Measurements from ENCODE around the gene GINS3.

Gene GINS3

GRCh38 chr16:58444265-58444664, 52.0 kb downstream of the GINS3 start:
- in situ Hi-C loops (cut with HindIII; ENCODE audit: low pct_unique_long_range_greater_than_20kb, low sequenced_read_pairs): no loop called here

GRCh38 chr16:58448890-58449289, 56.6 kb downstream of the GINS3 start:
- in situ Hi-C loops (cut with HindIII; ENCODE audit: low pct_unique_long_range_greater_than_20kb, low sequenced_read_pairs): no loop called here
- DNase-seq (ENCODE audit: low read depth in 1 of 2, low spot score in 1 of 2): no peak
- no peak for TF ChIP-seq JUND (IDR thresholded peaks at IDR 0.05; ENCODE audit: low read depth)

More at GRCh38 chr16:58444265-58444664, 52.0 kb downstream of the GINS3 start:
- no peak for DNase-seq (ENCODE audit: low read depth in 1 of 2, low spot score in 1 of 2)
- TF ChIP-seq JUND (IDR thresholded peaks at IDR 0.05; ENCODE audit: low read depth): no peak

- TF ChIP-seq JUND (IDR thresholded peaks at IDR 0.05; ENCODE audit: low read depth): no peak
- in situ Hi-C loops (cut with HindIII; ENCODE audit: low pct_unique_long_range_greater_than_20kb, low sequenced_read_pairs): no loop called here
Observed at GRCh38 chr16:58449306-58449705, 57.0 kb downstream of the GINS3 start.

DNA sequence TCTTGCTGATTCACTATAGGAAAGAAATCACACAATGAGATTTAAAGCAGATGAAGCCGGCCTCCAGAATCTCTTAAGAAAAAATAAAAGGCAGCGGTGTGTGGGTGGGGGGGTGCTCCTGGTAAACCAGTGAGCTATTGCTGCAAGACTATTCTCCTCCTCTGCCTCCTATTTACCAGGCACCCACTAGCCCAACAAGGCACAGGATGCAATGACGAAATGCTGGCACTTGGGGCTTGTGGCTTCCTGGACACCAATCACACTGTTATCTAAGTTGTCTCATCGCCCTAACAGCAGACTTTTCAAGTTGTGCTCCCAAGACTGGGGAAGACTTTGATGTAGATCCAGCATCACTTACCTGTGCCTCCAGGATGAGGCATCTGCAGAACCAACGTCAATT, 57.5 kb downstream of the GINS3 start:
- TF ChIP-seq JUND (IDR thresholded peaks at IDR 0.05; ENCODE audit: low read depth): no peak
- in situ Hi-C loops (cut with HindIII; ENCODE audit: low pct_unique_long_range_greater_than_20kb, low sequenced_read_pairs): no loop called here
- DNase-seq (ENCODE audit: low read depth in 1 of 2, low spot score in 1 of 2): no peak

More at GRCh38 chr16:58449306-58449705, 57.0 kb downstream of the GINS3 start:
- no peak for DNase-seq (ENCODE audit: low read depth in 1 of 2, low spot score in 1 of 2)

GRCh38 chr16:58450590-58450989, 58.3 kb downstream of the GINS3 start:
- DNase-seq (ENCODE audit: low read depth in 1 of 2, low spot score in 1 of 2): no peak
- in situ Hi-C loops (cut with HindIII; ENCODE audit: low pct_unique_long_range_greater_than_20kb, low sequenced_read_pairs): no loop called here
- TF ChIP-seq JUND (IDR thresholded peaks at IDR 0.05; ENCODE audit: low read depth): no peak

GRCh38 chr16:58451265-58451689, 59.0 kb downstream of the GINS3 start:
- no peak for TF ChIP-seq JUND (IDR thresholded peaks at IDR 0.05; ENCODE audit: low read depth)
- in situ Hi-C loops (cut with HindIII; ENCODE audit: low pct_unique_long_range_greater_than_20kb, low sequenced_read_pairs): no loop called here
- no peak for DNase-seq (ENCODE audit: low read depth in 1 of 2, low spot score in 1 of 2)

DNA sequence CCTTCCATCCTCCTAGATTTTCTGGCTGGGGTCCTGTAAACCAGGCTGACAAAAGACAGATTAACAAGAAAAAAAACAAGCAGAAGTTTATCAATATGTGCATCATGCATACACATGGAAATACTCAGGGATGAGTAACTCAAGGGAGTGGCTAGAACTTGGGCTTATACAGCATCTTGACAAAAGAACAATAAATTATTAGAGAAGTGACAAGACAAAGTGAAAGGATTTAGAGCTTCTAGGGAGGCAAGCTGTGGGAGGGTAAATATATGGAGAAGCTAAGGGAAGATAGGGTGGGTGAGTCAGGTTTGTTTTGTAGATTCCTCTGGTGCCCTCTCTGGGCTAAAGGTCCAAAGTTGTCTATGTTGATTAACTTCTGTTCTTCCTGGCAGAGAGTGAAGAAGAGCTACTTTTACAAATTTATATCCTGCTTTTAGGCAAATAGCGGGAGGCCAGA, 59.7 kb downstream of the GINS3 start:
- in situ Hi-C loops (cut with HindIII; ENCODE audit: low pct_unique_long_range_greater_than_20kb, low sequenced_read_pairs): no loop called here
- no peak for DNase-seq (ENCODE audit: low read depth in 1 of 2, low spot score in 1 of 2)
- no peak for TF ChIP-seq JUND (IDR thresholded peaks at IDR 0.05; ENCODE audit: low read depth)

DNA sequence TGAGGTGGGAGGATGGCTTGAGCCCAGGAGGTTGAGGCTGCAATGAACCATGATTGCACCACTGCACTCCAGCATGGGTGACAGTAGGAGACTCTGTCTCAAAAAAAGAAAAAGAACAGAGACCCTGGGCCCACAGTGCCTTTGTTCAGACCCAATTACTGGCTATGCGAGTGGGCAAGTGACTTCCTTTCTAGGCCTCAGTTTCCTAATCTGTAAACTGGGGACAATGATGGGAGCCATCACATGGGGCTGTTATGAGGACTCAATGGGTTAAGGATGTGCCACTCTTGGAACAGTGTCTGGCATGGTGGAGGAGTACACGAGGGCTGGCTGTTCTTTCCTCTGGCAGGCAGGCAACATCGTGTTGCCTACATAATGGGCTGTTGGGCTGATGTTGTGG, 60.4 kb downstream of the GINS3 start:
- DNase-seq (ENCODE audit: low read depth in 1 of 2, low spot score in 1 of 2): no peak
- no peak for TF ChIP-seq JUND (IDR thresholded peaks at IDR 0.05; ENCODE audit: low read depth)
- in situ Hi-C loops (cut with HindIII; ENCODE audit: low pct_unique_long_range_greater_than_20kb, low sequenced_read_pairs): no loop called here

DNA sequence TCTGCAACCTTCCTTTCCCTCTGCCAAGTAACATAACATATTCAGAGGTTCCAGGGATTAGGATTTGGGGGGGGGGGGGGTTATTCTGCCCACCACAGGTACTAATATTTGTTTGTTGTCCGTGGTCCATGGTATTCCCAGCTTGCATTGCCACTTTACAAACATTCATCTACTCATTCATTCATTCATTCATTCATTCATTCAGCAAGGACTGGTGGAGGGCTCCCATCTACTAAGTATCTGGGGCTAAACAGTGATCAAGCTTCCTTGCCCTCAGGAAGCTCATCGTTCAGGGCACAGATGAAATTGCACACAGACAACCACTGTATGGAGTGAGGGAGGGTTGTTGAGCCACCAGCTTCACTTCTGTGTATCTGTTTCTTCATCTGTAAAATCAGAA, 61.9 kb downstream of the GINS3 start:
- no peak for TF ChIP-seq JUND (IDR thresholded peaks at IDR 0.05; ENCODE audit: low read depth)
- no peak for DNase-seq (ENCODE audit: low read depth in 1 of 2, low spot score in 1 of 2)
- in situ Hi-C loops (cut with HindIII; ENCODE audit: low pct_unique_long_range_greater_than_20kb, low sequenced_read_pairs): no loop called here

DNA sequence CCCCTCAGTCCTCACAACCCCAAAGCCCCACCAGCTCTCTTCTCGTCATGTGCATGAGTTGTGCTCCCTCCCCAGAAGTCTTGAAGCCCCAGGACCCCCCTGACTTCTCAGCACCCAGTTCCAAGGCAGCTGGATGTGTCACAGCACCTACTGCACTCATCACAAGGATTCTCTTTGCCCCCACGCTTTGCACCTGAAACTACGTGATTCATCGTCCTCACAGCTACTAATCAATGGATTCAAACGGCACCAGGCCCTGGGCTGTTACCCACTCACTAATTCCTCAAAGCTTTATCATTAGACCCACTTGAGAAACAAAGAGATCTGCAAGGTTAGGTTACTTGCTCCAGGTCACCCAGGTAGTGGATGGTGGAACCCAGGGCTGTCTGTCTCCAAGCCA, 62.6 kb downstream of the GINS3 start:
- no peak for DNase-seq (ENCODE audit: low read depth in 1 of 2, low spot score in 1 of 2)
- in situ Hi-C loops (cut with HindIII; ENCODE audit: low pct_unique_long_range_greater_than_20kb, low sequenced_read_pairs): no loop called here
- TF ChIP-seq JUND (IDR thresholded peaks at IDR 0.05; ENCODE audit: low read depth): no peak

All from T47D (cell line).